ENCODE measurements around the gene FBLIM1.

The FBLIM1 gene

DNA sequence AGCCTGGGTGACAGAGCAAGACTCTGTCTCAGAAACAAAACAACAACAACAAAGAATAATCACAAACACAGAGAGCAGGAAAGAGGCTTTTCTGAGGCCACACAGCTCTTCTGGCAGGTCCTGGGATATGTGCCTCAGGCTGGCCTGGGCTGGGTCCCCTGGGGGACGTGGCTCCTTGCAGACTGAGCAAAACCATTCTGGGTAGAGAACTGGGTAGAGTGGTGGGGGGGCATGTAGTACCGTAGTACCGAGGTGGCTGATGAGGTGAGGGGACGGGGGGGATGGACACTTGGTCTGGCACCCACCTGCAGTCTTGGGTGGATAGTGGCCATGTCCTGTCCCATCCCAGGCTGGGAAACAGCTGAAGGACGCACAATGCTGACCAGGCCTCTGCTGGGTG is 10.3 kb upstream of the FBLIM1 start:
- no peak for DNase-seq (ENCODE audit: low read depth in 2 of 2)

- no peak for DNase-seq (ENCODE audit: low read depth in 2 of 2)
Observed at GRCh38 chr1:15748690-15749398, 9.8 kb upstream of the FBLIM1 start.

DNA sequence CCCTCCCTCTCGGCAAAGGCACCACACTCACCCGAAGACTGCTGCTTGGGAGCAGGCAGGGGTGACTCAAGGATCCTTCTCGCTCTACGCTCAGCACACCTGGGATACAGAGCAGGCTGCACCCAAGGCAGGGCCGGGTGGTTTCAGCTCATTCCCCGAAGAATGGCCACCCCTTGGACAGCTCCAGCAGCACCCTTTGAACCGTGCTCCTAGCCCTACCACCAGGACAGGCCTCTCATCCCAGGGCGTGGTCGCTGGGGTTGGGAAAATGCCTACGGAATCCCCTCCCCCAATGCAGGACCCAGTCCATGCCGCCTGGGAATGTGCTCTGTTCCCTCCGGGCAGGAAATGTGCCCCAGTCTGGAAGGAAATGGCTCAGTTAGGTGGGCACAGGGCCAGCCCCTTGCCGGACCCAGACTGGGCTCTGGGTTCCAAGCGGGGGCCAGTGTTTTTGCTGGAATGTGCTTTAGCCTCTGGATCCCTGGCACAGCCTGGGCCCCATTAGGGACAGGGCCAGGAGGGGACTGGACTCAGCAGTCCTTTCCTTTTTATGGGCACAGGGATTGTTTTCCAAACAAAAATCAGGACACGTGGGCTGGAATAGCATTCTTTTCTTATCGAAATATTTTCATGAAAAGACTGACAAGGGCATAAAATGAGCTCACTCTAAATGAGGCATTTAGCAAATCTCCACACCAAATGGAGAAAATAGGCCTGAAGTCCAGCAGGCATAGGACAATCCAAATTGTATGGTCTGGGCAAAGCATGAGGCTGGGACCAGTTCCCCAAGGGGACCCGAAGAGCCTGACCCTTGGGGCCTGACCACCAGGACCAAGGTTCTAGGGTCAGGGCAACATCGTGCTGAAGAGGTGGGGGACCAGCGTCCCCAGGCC is 8.9 kb upstream of the FBLIM1 start:
- no peak for DNase-seq (ENCODE audit: low read depth in 2 of 2)

DNA sequence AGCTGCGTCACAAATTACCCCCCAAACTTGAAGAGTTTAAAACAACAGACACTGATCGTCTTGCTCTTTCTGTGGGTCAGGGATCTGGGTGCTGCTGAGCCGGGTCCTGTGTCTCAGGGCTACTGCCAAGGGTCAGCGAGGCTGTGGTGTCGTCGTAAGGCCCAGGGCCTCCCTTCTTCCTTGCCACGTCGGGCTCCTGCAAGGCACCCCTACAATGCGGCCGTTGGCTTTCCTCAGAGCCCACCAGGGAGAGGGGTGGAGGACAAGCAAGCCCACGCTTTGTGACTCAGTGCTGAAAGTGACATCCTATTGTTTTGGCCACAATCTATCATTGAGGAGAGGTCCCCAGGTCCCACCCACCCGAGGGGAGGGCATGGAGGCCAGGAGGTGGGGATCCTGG is 7.7 kb upstream of the FBLIM1 start:
- no peak for DNase-seq (ENCODE audit: low read depth in 2 of 2)

GRCh38 chr1:15751717-15752116 is 6.9 kb upstream of the FBLIM1 start:
- DNase-seq (ENCODE audit: low read depth in 2 of 2) = no peak

DNA sequence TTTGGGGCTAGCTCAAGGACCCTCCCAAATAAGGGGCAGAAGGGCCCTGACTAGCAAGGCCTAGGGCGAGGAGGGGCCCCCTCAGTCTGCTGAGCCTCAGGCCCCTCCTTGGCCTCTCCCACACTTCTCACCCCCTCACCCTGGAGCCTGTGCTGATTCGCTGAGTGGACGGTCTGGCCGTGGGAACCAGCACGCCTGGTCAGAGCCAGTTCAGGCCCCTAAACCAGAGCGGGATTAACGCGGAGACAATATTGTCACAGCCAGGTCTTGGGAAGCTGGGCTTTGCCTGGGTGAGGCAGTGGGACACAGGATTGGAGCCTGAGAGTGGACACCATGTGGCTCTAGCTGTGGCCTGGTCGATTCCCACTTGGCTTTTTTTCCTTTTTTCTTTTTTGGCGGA is 4.8 kb upstream of the FBLIM1 start:
- DNase-seq (ENCODE audit: low read depth in 2 of 2) = no peak

DNA sequence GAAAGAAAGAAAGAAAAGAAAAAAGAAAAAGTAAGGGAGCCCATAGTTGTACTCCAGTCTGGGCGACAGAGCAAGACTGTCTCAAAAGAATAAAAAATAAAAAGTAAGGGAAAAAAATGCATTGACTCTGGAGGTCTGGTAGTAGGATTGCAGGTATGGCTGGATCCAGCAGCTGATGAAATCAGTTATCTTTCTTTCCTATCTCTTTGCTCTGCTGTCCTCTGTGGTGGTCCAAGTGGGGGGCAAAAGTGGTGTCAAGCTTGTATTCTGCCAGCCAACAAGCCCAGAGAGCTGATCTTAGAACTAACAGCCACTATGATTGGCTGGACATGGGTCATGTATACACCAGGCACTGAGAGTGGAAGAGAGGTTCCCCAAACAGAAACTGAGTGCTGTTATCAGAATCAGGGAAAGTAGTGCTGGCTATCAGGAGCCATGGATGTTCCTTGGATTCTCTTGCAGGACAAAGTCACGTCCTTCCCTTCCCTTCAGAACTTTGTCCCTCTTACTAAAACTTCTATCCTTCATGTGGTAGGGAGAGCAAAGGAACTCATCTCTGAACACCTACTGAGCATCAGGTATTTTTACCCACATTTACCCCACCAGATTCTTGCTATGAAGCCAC is 3.5 kb upstream of the FBLIM1 start:
- no peak for DNase-seq (ENCODE audit: low read depth in 2 of 2)

DNA sequence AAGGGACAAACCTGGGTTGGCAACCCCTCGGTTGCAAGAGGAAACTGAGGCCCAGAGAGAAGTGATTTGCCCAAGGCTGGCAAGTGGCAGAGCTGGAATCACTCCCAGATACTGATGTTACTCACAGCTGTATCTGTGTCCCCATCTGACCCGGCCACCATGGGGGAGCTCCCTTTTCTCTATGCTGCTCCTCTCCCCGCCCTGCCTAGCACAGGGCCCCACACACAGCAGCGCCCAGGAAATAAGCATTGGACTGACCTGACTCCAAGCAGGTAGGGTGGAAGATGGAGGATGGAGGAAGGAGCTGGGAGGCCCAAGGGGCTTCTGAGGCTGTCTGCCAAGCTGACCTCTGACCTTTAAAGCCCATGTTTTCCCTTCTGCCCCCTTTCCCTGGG is 3.0 kb upstream of the FBLIM1 start:
- DNase-seq (ENCODE audit: low read depth in 2 of 2) = no peak

- no peak for DNase-seq (ENCODE audit: low read depth in 2 of 2)
Observed at GRCh38 chr1:15756143-15757015, 2.2 kb upstream of the FBLIM1 start.

- no peak for DNase-seq (ENCODE audit: low read depth in 2 of 2)
Observed at GRCh38 chr1:15757016-15757543, 1.5 kb upstream of the FBLIM1 start.

DNA sequence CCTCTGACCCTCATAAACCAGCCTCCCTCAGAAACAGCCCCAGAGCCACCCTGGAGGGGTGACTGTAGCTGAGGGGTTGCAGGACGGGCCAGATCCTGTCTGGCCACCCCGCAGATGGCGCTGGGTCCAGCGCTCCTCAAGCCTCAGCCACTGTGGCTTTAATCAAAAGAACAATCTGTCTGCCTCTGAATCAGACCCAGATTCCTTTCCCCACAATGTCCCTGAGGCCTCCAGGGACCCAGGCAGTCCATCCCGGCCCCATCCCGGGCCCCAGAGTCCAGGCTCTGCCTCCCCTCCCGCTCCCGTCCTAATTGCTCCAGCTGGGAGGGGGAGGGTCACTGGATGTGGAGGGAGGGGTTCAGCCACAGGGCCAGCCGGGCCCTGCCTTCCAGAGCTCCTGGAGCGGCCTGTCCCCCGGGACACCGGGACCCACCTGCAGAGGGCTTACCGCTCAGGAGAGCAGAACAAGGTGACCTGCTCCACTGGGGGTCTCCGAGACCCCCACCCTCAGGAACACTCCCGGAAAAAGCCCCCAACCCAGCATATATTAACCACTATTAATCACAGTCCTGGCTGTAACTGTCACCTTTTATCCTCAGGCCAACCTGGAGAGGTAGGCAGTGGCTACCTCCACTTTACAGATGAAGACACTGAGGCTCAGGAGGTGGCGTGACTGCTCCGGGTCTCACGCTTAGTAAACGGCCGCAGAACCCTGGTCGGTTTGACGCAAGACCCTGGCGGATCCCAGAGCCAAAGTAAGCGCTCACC is 836 bp upstream of the FBLIM1 start:
- DNase-seq (ENCODE audit: low read depth in 2 of 2) = no peak

- no peak for DNase-seq (ENCODE audit: low read depth in 2 of 2)
Observed at GRCh38 chr1:15758953-15759661, 512 bp downstream of the FBLIM1 start.

DNA sequence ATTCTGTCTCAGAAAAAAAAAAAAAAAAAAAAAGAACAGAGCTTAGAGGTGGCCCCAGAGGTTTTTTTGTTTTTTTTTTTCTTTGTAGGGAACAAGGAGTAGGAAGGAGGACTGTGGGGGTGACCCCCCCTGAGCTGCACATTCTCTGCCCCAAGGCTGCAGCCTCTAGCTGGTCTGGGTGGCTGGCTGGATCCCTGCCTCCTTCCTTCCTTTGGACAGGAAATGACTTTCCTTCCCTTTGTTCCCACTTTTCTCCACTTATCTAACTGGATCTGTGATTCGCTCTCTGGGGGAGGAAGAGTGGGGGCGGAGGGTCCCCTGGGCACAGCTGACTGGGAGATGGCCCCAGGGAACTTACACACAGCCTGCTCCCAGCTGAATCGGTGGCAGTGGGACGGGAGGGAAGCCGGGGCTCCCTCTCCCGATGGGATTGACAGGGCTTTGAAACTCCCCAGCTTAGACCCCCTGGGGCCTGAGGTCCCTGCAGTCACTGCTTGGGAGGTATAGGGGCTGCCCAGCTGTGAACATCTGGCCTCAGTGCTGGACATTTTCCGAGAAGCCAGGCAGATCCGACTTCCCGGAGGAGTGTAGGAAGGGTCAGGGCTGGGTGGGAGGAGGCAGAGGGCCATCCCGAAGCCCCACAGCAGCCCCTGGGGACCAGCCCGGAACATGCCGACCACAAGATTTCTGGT is 2.1 kb downstream of the FBLIM1 start:
- no peak for DNase-seq (ENCODE audit: low read depth in 2 of 2)

GRCh38 chr1:15761366-15762128 is 3.0 kb downstream of the FBLIM1 start:
- DNase-seq (ENCODE audit: low read depth in 2 of 2) = no peak

DNA sequence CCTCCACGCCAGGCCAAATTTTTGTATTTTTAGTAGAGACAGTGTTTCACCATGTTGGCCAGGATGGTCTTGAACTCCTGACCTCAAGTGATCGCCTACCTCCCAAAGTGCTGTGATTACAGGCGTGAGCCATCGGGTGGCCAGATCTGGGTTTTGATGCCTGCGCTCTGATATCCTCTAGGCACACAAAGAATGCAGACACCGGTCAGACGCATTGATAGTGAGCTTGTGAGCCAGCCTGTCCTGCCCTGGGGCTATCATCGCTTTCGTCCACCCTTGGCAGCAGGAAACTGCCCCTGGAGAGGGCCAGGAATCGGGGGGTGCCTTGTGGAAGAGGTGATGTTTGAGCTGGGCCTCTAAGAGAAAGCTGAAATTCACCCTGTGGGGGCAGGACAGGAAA is 4.0 kb downstream of the FBLIM1 start:
- no peak for DNase-seq (ENCODE audit: low read depth in 2 of 2)

- DNase-seq (ENCODE audit: low read depth in 2 of 2) = no peak
Observed at GRCh38 chr1:15764269-15764764, 5.7 kb downstream of the FBLIM1 start.

- DNase-seq (ENCODE audit: low read depth in 2 of 2) = no peak
Observed at GRCh38 chr1:15764890-15765289, 6.3 kb downstream of the FBLIM1 start.

DNA sequence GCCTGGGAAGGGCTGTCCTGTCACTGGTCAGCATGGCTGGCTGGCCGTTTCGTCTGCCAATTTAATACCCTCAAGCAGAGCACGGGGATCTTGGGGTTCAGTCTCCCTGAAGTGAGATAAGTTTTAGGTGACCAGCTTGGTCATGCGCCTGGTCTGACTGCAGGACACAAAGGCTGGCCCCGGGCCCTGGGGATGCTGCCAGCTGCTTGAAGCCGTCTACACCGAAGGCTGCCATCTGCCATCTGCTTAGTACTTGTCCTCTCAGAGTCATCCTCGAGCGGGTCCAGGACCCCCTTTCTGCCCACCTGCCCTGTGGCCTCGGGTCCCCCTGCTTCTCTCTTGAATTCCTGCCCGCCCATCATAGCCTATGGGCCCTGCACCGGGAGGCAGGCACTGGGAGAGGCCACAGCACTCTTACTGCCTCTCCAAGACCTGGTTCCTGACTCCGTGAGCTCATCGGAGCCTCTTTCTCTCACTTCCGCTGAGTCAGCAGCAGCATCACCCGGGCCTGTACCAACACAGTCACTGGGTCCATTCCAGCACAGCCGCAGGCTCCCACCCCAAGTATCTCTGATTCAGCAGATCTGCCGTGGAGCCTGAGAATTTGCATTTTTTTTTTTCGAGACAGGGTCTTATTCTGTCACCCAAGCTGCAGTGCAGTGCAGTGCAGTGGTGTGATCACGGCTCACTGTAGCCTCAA is 7.0 kb downstream of the FBLIM1 start:
- no peak for DNase-seq (ENCODE audit: low read depth in 2 of 2)
